HG03045 (cell line): ENCODE data around the gene DDAH2.
A peak's percentile ranks its signal among the peaks of the same experiment; 100 is the strongest.

ENCODE experiments used
- ATAC-seq: cut with Tn5 transposase; IDR thresholded peaks from one replicate; pipeline ENCODE4 v1.9.1; 2021; ENCODE audit warnings: mild to moderate bottlenecking, moderate library complexity; ENCODE audit not compliant: unreplicated experiment

DDAH2 gene

DNA sequence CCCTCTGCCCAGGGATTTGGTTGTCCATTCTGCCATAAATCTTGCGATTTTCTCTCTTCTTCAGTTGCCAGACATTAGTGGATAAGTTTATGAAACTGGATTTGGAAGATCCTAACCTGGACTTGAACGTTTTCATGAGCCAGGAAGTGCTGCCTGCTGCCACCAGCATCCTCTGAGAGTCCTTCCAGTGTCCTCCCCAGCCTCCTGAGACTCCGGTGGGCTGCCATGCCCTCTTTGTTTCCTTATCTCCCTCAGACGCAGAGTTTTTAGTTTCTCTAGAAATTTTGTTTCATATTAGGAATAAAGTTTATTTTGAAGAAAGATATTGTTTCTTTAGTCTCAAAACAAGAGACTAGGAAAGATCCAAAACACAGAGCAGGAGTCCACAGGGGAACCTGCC lies 33.3 kb upstream of the DDAH2 start, which contains the start of gene SAPCD1:
SAPCD1 (plus strand) TSS at position 301 of the 400 bp plus-strand sequence. CDS start 399 bp downstream, outside the sequence.
- no peak for ATAC-seq

GRCh38 chr6:31761343-31761742 lies 32.2 kb upstream of the DDAH2 start:
- no peak for ATAC-seq

- ATAC-seq = no peak
Measured at GRCh38 chr6:31760790-31761189, 31.7 kb upstream of the DDAH2 start.

DNA sequence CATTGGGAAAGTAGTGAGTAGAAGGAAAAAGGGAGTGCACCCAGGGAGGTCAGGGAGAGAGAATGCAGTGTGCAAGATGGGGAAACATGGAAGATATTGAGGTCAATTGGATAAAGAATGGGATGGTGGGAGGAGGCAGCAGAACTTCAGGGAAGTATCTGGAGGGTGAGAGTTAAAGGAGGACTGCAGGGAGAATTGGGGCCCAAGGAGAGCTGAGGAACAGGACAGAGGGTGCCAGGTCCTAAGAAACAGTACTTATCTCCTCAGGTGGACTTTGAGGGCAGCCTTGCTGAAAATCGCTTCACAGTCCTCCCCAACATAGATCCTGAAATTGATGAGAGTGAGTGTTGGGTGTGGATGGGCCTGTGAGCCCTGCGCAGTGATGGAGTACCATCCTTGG lies 29.2 kb upstream of the DDAH2 start:
- ATAC-seq = no peak

DNA sequence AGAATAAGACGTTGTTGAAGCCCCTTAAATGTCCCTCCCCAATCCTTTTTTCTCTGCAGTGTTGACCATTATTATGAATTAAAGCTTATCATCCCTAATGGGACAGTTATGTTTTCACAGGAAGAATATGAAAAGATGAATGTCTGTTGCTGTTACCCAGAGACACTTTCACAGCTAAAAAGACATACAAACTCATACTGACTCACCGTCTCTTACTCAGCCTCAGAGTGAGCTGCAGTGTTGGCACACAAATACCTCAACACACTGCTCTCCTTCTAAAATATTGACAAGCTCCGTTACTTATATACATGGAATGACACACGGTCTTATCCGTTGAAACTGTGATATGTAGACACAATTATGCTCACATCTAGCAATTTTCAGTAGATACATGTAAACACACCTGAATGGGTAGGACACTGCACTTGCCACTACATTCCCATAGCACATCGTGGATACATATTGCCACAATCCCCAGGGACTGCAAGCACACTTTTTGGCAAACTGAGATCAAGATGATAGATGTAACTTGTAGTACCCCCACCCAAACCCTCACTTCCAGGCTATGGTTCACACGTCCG lies 23.7 kb upstream of the DDAH2 start:
- no peak for ATAC-seq

- ATAC-seq = no peak
Measured at GRCh38 chr6:31750411-31751022, 21.4 kb upstream of the DDAH2 start.

- ATAC-seq = no peak
Measured at GRCh38 chr6:31749301-31750036, 20.4 kb upstream of the DDAH2 start.

- ATAC-seq = no peak
Measured at GRCh38 chr6:31744422-31744821, 15.3 kb upstream of the DDAH2 start.

- no peak for ATAC-seq
Measured at GRCh38 chr6:31742894-31743293, 13.8 kb upstream of the DDAH2 start.

DNA sequence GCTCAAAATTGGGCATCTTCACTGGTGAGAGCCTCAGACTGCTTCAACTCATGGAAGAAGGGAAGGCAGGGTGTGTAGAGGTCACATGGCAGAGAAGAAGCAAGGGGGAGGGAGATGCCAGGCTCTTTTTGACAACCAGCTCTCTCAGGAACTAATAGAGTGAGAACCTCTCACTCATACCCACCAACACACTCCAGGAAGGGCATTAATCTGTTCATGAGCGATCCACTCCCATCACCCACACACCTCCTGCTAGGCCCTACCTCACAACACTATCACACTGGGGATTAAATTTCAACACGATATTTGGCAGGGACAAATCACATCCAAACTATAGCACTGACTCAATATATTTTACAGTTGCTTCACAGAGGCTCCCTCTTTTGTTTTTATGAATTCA lies 12.7 kb upstream of the DDAH2 start:
- ATAC-seq = no peak

- no peak for ATAC-seq
Measured at GRCh38 chr6:31740397-31741223, 11.5 kb upstream of the DDAH2 start.

DNA sequence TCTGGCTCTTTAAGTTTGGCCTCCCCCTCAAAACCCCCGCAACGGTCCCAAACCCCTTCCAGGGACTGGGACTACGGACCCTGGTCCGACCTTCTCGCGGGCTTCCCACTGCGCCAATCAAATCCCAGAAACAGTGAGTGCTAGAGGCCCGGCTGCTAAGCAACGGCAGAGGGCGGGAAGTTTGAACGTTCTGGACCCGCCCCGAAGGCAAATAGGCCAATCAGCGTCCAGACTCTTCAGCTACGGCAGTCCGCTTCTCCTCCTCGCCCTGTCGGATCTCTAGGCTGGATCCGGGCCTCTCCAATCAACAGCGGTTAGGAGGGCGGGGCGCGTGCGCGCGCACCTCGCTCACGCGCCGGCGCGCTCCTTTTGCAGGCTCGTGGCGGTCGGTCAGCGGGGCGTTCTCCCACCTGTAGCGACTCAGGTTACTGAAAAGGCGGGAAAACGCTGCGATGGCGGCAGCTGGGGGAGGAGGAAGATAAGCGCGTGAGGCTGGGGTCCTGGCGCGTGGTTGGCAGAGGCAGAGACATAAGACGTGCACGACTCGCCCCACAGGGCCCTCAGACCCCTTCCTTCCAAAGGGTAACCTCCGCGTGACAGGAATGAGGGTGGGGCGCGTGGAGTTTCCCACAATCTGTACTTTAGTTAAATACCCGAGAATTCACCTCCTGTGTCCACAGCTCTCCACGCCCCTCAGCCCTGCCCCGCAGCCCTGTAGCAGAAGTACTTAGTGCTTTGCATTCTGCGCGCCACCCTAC lies 10.7 kb upstream of the DDAH2 start, which contains the start of gene MSH5:
MSH5 (plus strand) TSS at position 367 of the 758 bp plus-strand sequence. CDS start 462 bp downstream, outside the sequence.
- peak; percentile 79 for ATAC-seq

GRCh38 chr6:31737991-31738979 lies 9.2 kb upstream of the DDAH2 start:
- ATAC-seq = no peak

- no peak for ATAC-seq
Measured at GRCh38 chr6:31737315-31737990, 8.4 kb upstream of the DDAH2 start.

GRCh38 chr6:31736768-31737314 lies 7.7 kb upstream of the DDAH2 start:
- ATAC-seq = no peak

DNA sequence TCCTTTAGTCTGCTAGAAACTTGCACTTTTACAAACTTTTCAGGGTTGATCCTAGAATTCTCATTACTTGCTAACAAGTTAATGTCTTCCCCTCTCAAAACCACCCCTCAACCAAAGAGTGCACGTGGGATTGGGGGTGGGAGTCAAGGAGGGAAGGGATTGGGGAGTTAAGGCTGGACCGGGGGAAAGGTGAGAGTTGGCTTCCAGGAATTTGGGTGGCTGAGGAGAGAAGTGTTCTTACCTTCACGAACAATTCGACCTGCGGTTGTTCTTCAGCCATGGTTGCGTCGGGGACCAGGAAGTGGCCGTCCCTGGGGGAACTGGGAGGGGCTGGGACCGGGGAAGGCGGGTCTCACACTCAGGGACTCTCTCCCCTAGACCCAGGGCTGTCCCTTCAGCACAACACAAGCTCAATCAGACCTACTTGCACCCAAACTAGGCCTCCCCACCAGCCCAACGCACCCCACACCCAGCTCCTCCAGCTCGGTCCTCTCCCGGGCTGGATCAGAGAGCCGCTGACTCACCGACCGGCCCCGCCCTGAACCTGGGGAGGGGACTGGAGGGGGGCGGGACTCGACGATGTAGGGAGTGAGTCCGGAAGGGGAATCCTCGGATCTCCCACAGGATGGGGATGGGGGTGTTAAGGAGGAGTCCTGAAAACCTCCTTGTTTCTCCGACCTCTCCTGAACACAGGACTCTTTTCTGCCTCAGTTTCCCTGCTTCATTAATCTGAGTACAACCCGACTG lies 7.1 kb upstream of the DDAH2 start, which contains the start of gene CLIC1:
CLIC1 (minus strand) TSS at position 510 of the 747 bp plus-strand sequence; CDS start at position 280, 230 bp downstream.
- ATAC-seq = peak; percentile 33

DNA sequence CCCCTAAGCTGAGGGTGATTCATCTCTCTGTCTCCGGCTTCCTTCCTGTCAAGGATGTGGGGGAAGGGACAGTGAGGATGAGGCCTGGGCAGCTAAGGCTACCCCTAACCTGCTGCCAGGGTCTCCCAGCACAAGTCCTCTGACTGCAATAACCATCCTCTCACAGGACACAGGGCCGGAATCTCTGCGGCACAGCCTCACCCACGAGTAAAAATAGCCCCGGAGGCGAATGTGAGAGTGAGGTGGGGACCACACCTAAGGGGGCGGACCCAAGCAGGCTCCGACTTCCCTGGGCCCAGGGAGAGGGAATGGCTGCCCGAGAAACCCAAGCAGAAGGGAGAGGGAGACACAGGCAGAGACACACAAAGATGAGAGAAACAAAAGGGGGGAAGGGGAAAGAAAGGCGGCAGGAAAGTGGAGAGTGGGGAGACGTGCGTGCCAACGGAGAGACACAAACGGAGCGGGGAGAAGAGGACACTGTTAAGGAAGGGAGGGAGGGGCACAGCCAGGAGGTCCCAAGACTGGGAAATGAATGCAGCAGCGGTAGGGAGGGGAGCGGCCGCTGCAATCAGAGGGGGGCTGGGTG lies 5.8 kb upstream of the DDAH2 start:
- no peak for ATAC-seq
